K562 (cell line): ENCODE data around the gene ATXN7. TPM values are rescaled to one million over a fixed set of nuclear protein-coding genes. Genes with fewer than 3 reads are reported as not detected.

Experiments used
- ATAC-seq: fragments of 200-7000 bp; cut with Tn5 transposase; 3 replicates; pipeline ENCODE4 v1.9.1; 2020; ENCODE audit warnings: moderate library complexity
- BruUV-seq: library from RNA; stranded (reverse); fragments of 400-500 nt; replicated peaks from 2 replicates; lab custom pipeline; 2021; lab: Mats Ljungman, UMichigan
- CTCF ChIA-PET: fragments of 300-600 bp; formaldehyde crosslinking; extraction: SDS; loops from one replicate; lab custom pipeline; 2021; ENCODE audit warnings: low intra/inter-chr PET ratio; lab: Yijun Ruan, JAX
- POLR2A ChIA-PET: fragments of 300-600, 350-650 bp; sonication (Branson Sonifier 250); formaldehyde crosslinking; extraction: SDS; loops from one replicate; lab custom pipeline; 2021; ENCODE audit warnings: antibody characterized with exemption, inconsistent platforms; lab: Yijun Ruan, JAX
- DNase-seq, 4 experiments: peaks; one replicate each; pipeline versions ENCODE4 v3.0.0 to v3.0.0-alpha.2; 2011 to 2018; ENCODE audit warnings: low spot score in 3 of 4, mixed read lengths in 3 of 4; ENCODE audit errors: extremely low read depth in 1 of 4
- FAIRE-seq: peaks from 2 replicates; lab custom pipeline; 2011; peaks lifted over from hg19 to GRCh38; lab: Jason Lieb, UNC
- H2AFZ ChIP-seq: 2 replicates; pipeline ENCODE4 v1.6.0; 2011; ENCODE audit warnings: low read depth, low read length, control low read depth, inconsistent platforms
- H3K27ac ChIP-seq: fragments of 200-600 bp; 3 replicates; pipeline ENCODE4 v1.8.0; 2011; ENCODE audit warnings: low read depth, mild to moderate bottlenecking, control low read depth, inconsistent platforms, low read length, moderate library complexity, mixed read lengths; ENCODE audit errors: extremely low read depth
- H3K27me3 ChIP-seq, 2 experiments: fragments of 300-600 bp in 1 of 2; 2 replicates in 1 of 2; 3 replicates in 1 of 2; pipeline versions ENCODE4 v1.6.0 to v1.8.0; 2011; ENCODE audit warnings: inconsistent platforms in 2 of 2, low read length in 2 of 2, mild to moderate bottlenecking in 1 of 2, mixed read lengths in 1 of 2, moderate library complexity in 1 of 2; ENCODE audit not compliant: control insufficient read depth in 2 of 2, insufficient read depth in 2 of 2
- H3K36me3 ChIP-seq: fragments of 300-600 bp; 3 replicates; pipeline ENCODE4 v1.8.0; 2011; ENCODE audit warnings: mild to moderate bottlenecking, low read length, inconsistent platforms; ENCODE audit not compliant: control insufficient read depth, insufficient read depth
- H3K4me1 ChIP-seq, 2 experiments: fragments of 200-600 bp in 1 of 2; replicated peaks in 1 of 2; 2 replicates in 1 of 2; 3 replicates in 1 of 2; pipeline versions ENCODE4 v1.5.1 to v1.8.0; 2011; ENCODE audit warnings: inconsistent platforms in 2 of 2, low read length in 2 of 2, mild to moderate bottlenecking in 1 of 2, mixed read lengths in 1 of 2, moderate library complexity in 1 of 2; ENCODE audit not compliant: control insufficient read depth in 2 of 2, insufficient read depth in 2 of 2
- H3K4me2 ChIP-seq: 2 replicates; pipeline ENCODE4 v1.6.1; 2011; ENCODE audit warnings: low read length, control low read depth, inconsistent platforms, mixed read lengths; ENCODE audit not compliant: insufficient read depth
- H3K4me3 ChIP-seq: fragments of 200-600 bp; sonication (generic), shearing (Covaris generic); 2 replicates; pipeline ENCODE4 v1.5.1; 2016; ENCODE audit warnings: control low read depth, inconsistent platforms
- H3K79me2 ChIP-seq: fragments of 200-600 bp; 3 replicates; pipeline ENCODE4 v1.8.0; 2011; ENCODE audit warnings: low read length, inconsistent platforms; ENCODE audit not compliant: control insufficient read depth, insufficient read depth
- H3K9ac ChIP-seq, 2 experiments: 2 replicates each; pipeline versions ENCODE4 v1.6.0 to v1.6.1; 2011; ENCODE audit warnings: low read depth in 2 of 2, low read length in 2 of 2, control low read depth in 1 of 2, inconsistent platforms in 1 of 2, mild to moderate bottlenecking in 1 of 2, mixed read lengths in 1 of 2; ENCODE audit not compliant: insufficient read depth in 1 of 2
- H3K9me1 ChIP-seq: one replicate; pipeline ENCODE4 v1.6.0; 2011; ENCODE audit warnings: inconsistent platforms, mild to moderate bottlenecking, low read length, moderate library complexity; ENCODE audit not compliant: control insufficient read depth, insufficient read depth
- H3K9me3 ChIP-seq: replicated peaks from 2 replicates; pipeline ENCODE4 v1.5.1; 2011; ENCODE audit warnings: low read depth, low read length, inconsistent platforms; ENCODE audit not compliant: control insufficient read depth, insufficient read depth
- H4K20me1 ChIP-seq: replicated peaks from 2 replicates; pipeline ENCODE4 v1.6.1; 2011; ENCODE audit warnings: low read length, inconsistent platforms, mixed read lengths; ENCODE audit not compliant: control insufficient read depth, insufficient read depth
- CBX3 ChIP-seq, 2 experiments: IDR thresholded peaks; 1 replicate in 1 of 2; 2 replicates in 1 of 2; pipeline ENCODE4 v1.6.1; 2012; ENCODE audit warnings: inconsistent platforms in 2 of 2, low read length in 2 of 2, borderline replicate concordance in 1 of 2, control low read depth in 1 of 2
- IRF1 ChIP-seq: sonication (generic); formaldehyde crosslinking; IDR thresholded peaks from 2 replicates; pipeline ENCODE4 v1.8.0; 2022; ENCODE audit warnings: missing genetic modification reagents, mild to moderate bottlenecking, borderline replicate concordance
- KDM4B ChIP-seq, 2 experiments: fragments of 450-650 bp in 1 of 2; sonication (generic) in 1 of 2; IDR thresholded peaks; 2 replicates each; pipeline ENCODE4 v1.6.1; 2016 to 2017; ENCODE audit warnings: borderline replicate concordance in 2 of 2, antibody characterized with exemption in 1 of 2, low read depth in 1 of 2, mild to moderate bottlenecking in 1 of 2
- PHF20 ChIP-seq: fragments of 450-650 bp; IDR thresholded peaks from 2 replicates; pipeline ENCODE4 v1.6.1; 2018; ENCODE audit not compliant: partially characterized antibody
- ZNF212 ChIP-seq: fragments of 450-650 bp; formaldehyde crosslinking; IDR thresholded peaks from 2 replicates; pipeline ENCODE4 v1.4.0; 2020; ENCODE audit warnings: mild to moderate bottlenecking
- WGBS: fragments of 100-300 bp; shearing (Covaris generic); methylation state at CpG from one replicate; pipeline ENCODE4 v1.1.6; 2016; ENCODE audit warnings: low coverage, mixed read lengths; ENCODE audit not compliant: insufficient coverage; ENCODE audit errors: missing lambda C conversion rate; 5-methylcytosine and 5-hydroxymethylcytosine counted together
- in situ Hi-C: fragments of 300-500 bp; cut with MboI; formaldehyde crosslinking; loops from 4 replicates; pipeline ENCODE4 v1.15.0; 2018; ENCODE audit warnings: inconsistent platforms, mixed read lengths
- intact Hi-C: fragments of 100-400 bp; cut with micrococcal nuclease; formaldehyde crosslinking; loops from 2 replicates; pipeline ENCODE4 v1.14.2; 2022
- polyA plus RNA-seq, 8 experiments: library from polyadenylated mRNA; depleted of rRNA in 4 of 8; stranded (reverse) in 5 of 8; unstranded in 3 of 8; fragments of >200 nt; fragmentation: Nextera tagmentation in 2 of 8; fragmentation: Illumina TruSeq in 1 of 8; extraction: Ambion mirVana in 2 of 8; extraction: Trizol in 1 of 8; gene quantifications; 2 replicates each; pipeline versions ENCODE4 v1.2.1 to v1.2.3, GENCODE V29; 2011 to 2014; ENCODE audit warnings: inconsistent platforms in 1 of 8, missing spikeins in 1 of 8
- total RNA-seq, 7 experiments: library from RNA; depleted of rRNA in 6 of 7; stranded (reverse); fragments of >200 nt in 6 of 7; fragmentation: Illumina TruSeq in 2 of 7; extraction: Trizol in 2 of 7; gene quantifications; 2 replicates each; pipeline versions ENCODE4 v1.2.1 to v1.2.3, GENCODE V29; 2011 to 2021; ENCODE audit warnings: low replicate concordance in 1 of 7
- TF ChIP-seq, protein P1 (sequence below): fragments of 250-450 bp; sonication (Bioruptor Pico); IDR thresholded peaks from 2 replicates; pipeline ENCODE4 v1.4.0; 2020; ENCODE audit warnings: borderline replicate concordance

ATXN7 gene
- total and polyA plus RNA-seq, 9 of the 15 experiments (the other 6 are each of a cell fraction or from before 2014, with no cell fraction given): 0.41 to 9.2 (median 6.7) TPM

DNA sequence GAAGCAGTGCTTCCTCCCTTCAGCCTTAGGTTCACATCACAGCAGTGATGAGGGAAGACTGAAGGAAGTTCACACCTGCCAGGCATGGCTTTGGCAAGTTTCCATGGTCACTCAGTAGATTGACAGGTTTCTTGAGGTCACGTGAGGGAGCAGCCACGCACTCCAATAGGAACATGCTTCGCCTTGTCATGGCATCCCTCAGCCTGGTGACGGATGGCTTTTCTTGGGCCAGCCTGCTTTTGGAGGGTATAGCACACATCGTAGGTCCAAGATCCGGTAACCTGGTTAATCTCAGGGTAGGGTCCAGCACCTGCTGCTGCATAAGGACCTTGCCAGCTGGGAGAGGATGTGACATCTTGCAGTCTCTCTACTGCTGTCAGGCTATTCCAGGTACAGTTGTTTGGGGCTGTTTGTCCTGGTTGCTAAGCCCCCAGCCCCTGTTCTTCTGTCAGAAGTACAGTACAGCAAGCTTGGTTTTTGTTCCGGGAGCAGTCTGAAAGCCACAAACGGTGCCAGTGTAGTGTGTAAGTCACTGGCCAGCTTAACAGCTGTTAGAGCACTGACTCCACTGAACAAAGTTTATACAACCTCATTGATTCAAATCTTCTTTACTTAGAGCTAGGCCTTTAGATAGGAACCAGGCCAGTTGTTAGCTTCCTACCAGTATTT is 117.3 kb downstream of the ATXN7 start:
- no peak overlapping the region for H3K4me2 ChIP-seq
- H3K27ac ChIP-seq: no peak overlapping the region
- no peaks in the 10 kb centered on the region for H3K9me1 ChIP-seq
- no peak for DNase-seq
- intact Hi-C loops (no loop called here), in situ Hi-C loops (no loop called here)
- no peak for FAIRE-seq
- POLR2A ChIA-PET: no interaction called here
- CTCF ChIA-PET: no interaction called here
- no peaks in the 10 kb centered on the region for H3K4me1 ChIP-seq
- H3K79me2 ChIP-seq: peaks cover 5% of the 10 kb centered on the region; the same call in 1 of the 3 replicates
- WGBS: 91% methylated on average over 8 of the region's 8 CpGs
- no peak overlapping the region for H2AFZ ChIP-seq
- no peaks in the 10 kb centered on the region for H4K20me1 ChIP-seq
- no peak overlapping the region for H3K4me3 ChIP-seq
- ATAC-seq: no peak
- TF ChIP-seq, protein P1, sequence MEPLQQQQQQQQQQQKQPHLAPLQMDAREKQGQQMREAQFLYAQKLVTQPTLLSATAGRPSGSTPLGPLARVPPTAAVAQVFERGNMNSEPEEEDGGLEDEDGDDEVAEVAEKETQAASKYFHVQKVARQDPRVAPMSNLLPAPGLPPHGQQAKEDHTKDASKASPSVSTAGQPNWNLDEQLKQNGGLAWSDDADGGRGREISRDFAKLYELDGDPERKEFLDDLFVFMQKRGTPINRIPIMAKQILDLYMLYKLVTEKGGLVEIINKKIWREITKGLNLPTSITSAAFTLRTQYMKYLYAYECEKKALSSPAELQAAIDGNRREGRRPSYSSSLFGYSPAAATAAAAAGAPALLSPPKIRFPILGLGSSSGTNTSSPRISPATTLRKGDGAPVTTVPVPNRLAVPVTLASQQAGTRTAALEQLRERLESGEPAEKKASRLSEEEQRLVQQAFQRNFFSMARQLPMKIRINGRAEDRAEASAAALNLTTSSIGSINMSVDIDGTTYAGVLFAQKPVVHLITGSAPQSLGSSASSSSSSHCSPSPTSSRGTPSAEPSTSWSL: no peak
- TF ChIP-seq IRF1 (no peak), ZNF212 (CRISPR knock-in tag) (no peak), PHF20 (no peak), CBX3 (IDR thresholded peaks at IDR 0.05; ENCODE audit: borderline replicate concordance in 1 of 2, low read length in 2 of 2) (no peak), KDM4B (IDR thresholded peaks at IDR 0.05; ENCODE audit: borderline replicate concordance in 2 of 2, low read depth in 1 of 2) (no peak)
- no TSS peak for BruUV-seq
- no peak overlapping the region for H3K9ac ChIP-seq
- H3K27me3 ChIP-seq: no peaks in the 10 kb centered on the region
- H3K36me3 ChIP-seq: peaks cover 54% of the 10 kb centered on the region; the same call in 2 of the 3 replicates
- no peaks in the 10 kb centered on the region for H3K9me3 ChIP-seq
